Caco-2 (cell line): Measurements from ENCODE around the gene PSORS1C1. TPM values are rescaled to one million over a fixed set of nuclear protein-coding genes. Genes with fewer than 3 reads are reported as not detected.

Source experiments
- BruUV-seq: library from RNA; stranded (reverse); fragments of 400-500 nt; replicated peaks from 2 replicates; lab custom pipeline; 2021; lab: Mats Ljungman, UMichigan
- CTCF ChIA-PET: fragments of 300-600 bp; sonication (Branson Sonifier 250); formaldehyde crosslinking; loops from one replicate; lab custom pipeline; 2022; ENCODE audit warnings: antibody characterized with exemption; lab: Charles Lee
- POLR2A ChIA-PET: fragments of 300-600 bp; sonication (Branson Sonifier 250); formaldehyde crosslinking; loops from one replicate; lab custom pipeline; 2022; ENCODE audit warnings: antibody characterized with exemption; lab: Charles Lee
- DNase-seq, 2 experiments: peaks; one replicate each; pipeline versions ENCODE4 v3.0.0 to v3.0.0-alpha.2; 2020 to 2022
- H3K27me3 ChIP-seq: replicated peaks from 2 replicates; pipeline ENCODE4 v1.6.0; 2011; ENCODE audit warnings: low read length; ENCODE audit not compliant: control insufficient read depth, insufficient read depth
- H3K36me3 ChIP-seq: 2 replicates; pipeline ENCODE4 v1.5.1; 2011; ENCODE audit warnings: low read length; ENCODE audit not compliant: control insufficient read depth, insufficient read depth
- H3K4me1 ChIP-seq: fragments of 250-450 bp; sonication (Bioruptor Pico); 2 replicates; pipeline ENCODE4 v1.5.1; 2020; ENCODE audit warnings: mild to moderate bottlenecking
- H3K4me3 ChIP-seq: 2 replicates; pipeline ENCODE4 v1.5.1; 2011; ENCODE audit warnings: low read depth, mild to moderate bottlenecking, control low read depth, low read length
- H3K9me3 ChIP-seq: fragments of 250-450 bp; sonication (Bioruptor Pico); 2 replicates; pipeline ENCODE4 v1.5.1; 2020; ENCODE audit warnings: mild to moderate bottlenecking, moderate library complexity
- H3K27ac Mint-ChIP-seq: one replicate; pipeline ENCODE4 v1.8.0; 2022; ENCODE audit warnings: mixed read lengths; ENCODE audit not compliant: unreplicated experiment
- H3K27me3 Mint-ChIP-seq: one replicate; pipeline ENCODE4 v1.8.0; 2022; ENCODE audit warnings: mixed read lengths; ENCODE audit not compliant: insufficient read depth, unreplicated experiment
- H3K36me3 Mint-ChIP-seq: one replicate; pipeline ENCODE4 v1.8.0; 2022; ENCODE audit warnings: mild to moderate bottlenecking, mixed read lengths; ENCODE audit not compliant: insufficient read depth, unreplicated experiment
- H3K4me1 Mint-ChIP-seq: one replicate; pipeline ENCODE4 v1.8.0; 2022; ENCODE audit warnings: low read depth, mixed read lengths; ENCODE audit not compliant: unreplicated experiment
- H3K4me3 Mint-ChIP-seq: one replicate; pipeline ENCODE4 v1.8.0; 2022; ENCODE audit warnings: mild to moderate bottlenecking, moderate library complexity, mixed read lengths; ENCODE audit not compliant: unreplicated experiment
- H3K9me3 Mint-ChIP-seq: one replicate; pipeline ENCODE4 v1.8.0; 2022; ENCODE audit warnings: mixed read lengths; ENCODE audit not compliant: unreplicated experiment
- intact Hi-C: fragments of 100-400 bp; cut with micrococcal nuclease; formaldehyde crosslinking; loops from one replicate; pipeline ENCODE4 v1.10.0; 2022; ENCODE audit not compliant: unreplicated experiment
- total RNA-seq: library from RNA; stranded (reverse); gene quantifications from 2 replicates; pipeline ENCODE4 v1.2.3, GENCODE V29; 2022
- TF ChIP-seq, protein P1 (sequence below), 2 experiments: fragments of 200-600 bp in 1 of 2; IDR thresholded peaks; 1 replicate in 1 of 2; 2 replicates in 1 of 2; pipeline versions ENCODE4 v1.5.1 to v1.8.0; 2011 to 2022; ENCODE audit warnings: antibody characterized with exemption in 1 of 2, control low read depth in 1 of 2, inconsistent platforms in 1 of 2, low read depth in 1 of 2, low read length in 1 of 2, mild to moderate bottlenecking in 1 of 2, moderate library complexity in 1 of 2; ENCODE audit not compliant: insufficient read depth in 1 of 2, severe bottlenecking in 1 of 2, unreplicated experiment in 1 of 2

The PSORS1C1 gene
- total RNA-seq, 1 experiment from 2014 or later, result 0.75 TPM

DNA sequence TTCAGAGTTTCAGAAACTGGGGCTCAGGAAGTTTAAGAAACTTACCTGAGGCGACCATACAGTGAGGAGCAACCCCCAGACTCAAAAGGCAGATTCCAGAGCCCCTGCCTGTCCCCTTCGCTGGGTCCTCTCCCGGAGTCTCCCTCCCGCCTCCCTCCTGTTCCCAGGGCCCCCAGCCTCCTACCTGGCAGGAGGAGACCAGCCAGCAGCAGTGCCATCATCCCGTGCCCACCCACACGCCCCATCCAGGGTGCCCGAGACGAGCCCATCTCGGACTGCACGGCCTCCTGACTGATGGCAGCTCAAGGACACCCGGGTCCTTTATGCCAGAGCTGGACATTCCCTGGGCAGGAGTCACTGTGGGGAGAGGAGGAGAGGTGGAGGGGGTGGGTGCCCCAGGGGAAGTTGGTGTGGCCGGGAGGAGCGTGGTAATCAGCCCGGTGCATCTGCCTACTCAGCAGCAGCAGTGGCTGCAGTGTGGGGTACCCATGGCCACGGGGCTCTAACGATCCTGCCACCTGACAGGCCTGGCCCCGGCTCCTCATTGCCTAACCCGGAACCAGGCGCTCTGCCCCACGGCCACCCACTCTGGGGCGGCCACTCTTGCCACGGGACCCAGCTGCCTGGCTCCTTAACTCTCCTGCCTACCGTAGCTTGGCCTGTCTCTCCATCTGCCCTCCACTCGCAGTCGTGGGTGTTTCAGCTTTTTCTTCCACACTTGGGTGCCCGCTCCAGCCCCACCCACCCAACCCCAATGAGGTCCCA is 5.7 kb downstream of the PSORS1C1 start, which contains the start of gene CDSN:
CDSN (minus strand) TSS at position 296 of the 765 bp plus-strand sequence; CDS start at position 269, 27 bp downstream.
- H3K4me3 Mint-ChIP-seq, result no peak within 1 kb of the TSS
- BruUV-seq, result no TSS peak
- H3K4me1 Mint-ChIP-seq, result peaks cover 3% of the 10 kb centered on the region
- H3K27ac Mint-ChIP-seq, result no peak within 1 kb of the TSS
- DNase-seq, result no peak
- intact Hi-C loops, result no loop called here
- Histone ChIP-seq H3K36me3 (no peaks in the 10 kb centered on the region), H3K27me3 (no peaks in the 10 kb centered on the region), H3K9me3 (no peaks in the 10 kb centered on the region), H3K4me1 (peaks cover 2% of the 10 kb centered on the region; the same call in 1 of the 2 replicates), H3K4me3 (no peak within 1 kb of the TSS)
- no peaks in the 10 kb centered on the region for H3K36me3 Mint-ChIP-seq
- TF ChIP-seq, protein P1, sequence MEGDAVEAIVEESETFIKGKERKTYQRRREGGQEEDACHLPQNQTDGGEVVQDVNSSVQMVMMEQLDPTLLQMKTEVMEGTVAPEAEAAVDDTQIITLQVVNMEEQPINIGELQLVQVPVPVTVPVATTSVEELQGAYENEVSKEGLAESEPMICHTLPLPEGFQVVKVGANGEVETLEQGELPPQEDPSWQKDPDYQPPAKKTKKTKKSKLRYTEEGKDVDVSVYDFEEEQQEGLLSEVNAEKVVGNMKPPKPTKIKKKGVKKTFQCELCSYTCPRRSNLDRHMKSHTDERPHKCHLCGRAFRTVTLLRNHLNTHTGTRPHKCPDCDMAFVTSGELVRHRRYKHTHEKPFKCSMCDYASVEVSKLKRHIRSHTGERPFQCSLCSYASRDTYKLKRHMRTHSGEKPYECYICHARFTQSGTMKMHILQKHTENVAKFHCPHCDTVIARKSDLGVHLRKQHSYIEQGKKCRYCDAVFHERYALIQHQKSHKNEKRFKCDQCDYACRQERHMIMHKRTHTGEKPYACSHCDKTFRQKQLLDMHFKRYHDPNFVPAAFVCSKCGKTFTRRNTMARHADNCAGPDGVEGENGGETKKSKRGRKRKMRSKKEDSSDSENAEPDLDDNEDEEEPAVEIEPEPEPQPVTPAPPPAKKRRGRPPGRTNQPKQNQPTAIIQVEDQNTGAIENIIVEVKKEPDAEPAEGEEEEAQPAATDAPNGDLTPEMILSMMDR (IDR thresholded peaks at IDR 0.05; ENCODE audit: insufficient read depth in 1 of 2, low read depth in 1 of 2, low read length in 1 of 2, severe bottlenecking in 1 of 2, unreplicated experiment in 1 of 2), result no peak
- no peaks in the 10 kb centered on the region for H3K27me3 Mint-ChIP-seq
- ChIA-PET CTCF (interaction anchor here (1.2 kb wide), 1 partner anchor 33 kb away, joined by 6 read pairs; no protein-coding TSS in a partner anchor), POLR2A (no interaction called here)
- no peaks in the 10 kb centered on the region for H3K9me3 Mint-ChIP-seq

GRCh38 chr6:31121131-31121790 is 6.7 kb downstream of the PSORS1C1 start:
- no TSS peak for BruUV-seq
- H3K27me3 Mint-ChIP-seq, result no peaks in the 10 kb centered on the region
- H3K36me3 Mint-ChIP-seq, result no peaks in the 10 kb centered on the region
- H3K9me3 Mint-ChIP-seq, result no peaks in the 10 kb centered on the region
- no peaks in the 10 kb centered on the region for H3K9me3 ChIP-seq
- H3K27me3 ChIP-seq, result no peaks in the 10 kb centered on the region
- intact Hi-C loops, result no loop called here
- H3K4me3 ChIP-seq, result no peak overlapping the region
- TF ChIP-seq, protein P1 (IDR thresholded peaks at IDR 0.05; ENCODE audit: insufficient read depth in 1 of 2, low read depth in 1 of 2, low read length in 1 of 2, severe bottlenecking in 1 of 2, unreplicated experiment in 1 of 2), result no peak
- no peak for DNase-seq
- no peak overlapping the region for H3K27ac Mint-ChIP-seq
- ChIA-PET POLR2A (no interaction called here), CTCF (no interaction called here)
- H3K4me1 ChIP-seq, result no peaks in the 10 kb centered on the region
- no peak overlapping the region for H3K4me3 Mint-ChIP-seq
- H3K4me1 Mint-ChIP-seq, result peaks cover 10% of the 10 kb centered on the region
- H3K36me3 ChIP-seq, result no peaks in the 10 kb centered on the region

DNA sequence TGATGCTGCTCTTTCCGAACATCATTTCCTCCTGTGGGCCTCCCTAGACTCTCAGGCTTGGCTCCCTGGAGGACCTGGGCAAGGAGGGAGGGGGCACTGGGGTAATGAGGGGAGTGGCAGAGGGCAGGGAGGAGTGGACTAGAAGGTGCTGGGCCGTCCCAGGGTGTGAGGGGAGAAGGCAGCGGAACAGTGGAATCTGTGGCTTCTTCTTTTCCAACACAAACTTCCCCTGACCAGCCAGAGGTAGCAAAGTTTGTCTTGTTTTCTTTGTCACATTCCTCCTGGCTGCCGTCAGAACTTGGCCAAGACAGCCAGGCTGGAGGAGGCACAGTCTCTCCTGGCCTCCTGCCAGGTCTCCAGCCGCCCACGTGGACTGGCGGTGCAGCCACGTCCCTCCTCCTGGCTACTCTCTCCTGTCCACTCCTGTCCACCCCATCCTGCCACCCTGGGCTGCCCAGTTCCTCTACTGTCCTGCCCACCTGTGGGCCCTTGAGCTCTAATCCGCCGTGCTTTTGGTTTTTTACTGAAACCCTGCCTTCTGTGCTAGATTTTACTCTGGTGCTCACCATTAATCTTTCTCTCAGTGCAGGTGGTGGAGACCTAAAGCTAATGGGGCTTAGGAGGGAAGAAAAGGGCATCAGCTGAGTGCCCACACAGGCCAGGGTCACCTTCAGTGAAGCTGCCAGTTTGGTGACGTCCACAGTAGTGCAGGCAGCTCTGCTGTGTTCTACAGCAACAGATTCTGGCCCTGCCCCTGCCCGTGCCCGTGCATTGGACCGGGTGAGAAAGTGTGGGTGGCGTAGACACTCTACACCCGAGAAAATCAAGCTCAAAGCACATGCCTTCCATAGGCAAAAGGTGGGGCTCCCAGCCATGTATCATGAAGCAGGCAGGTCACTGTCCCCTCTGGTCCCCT is 8.4 kb downstream of the PSORS1C1 start:
- no peak overlapping the region for H3K27ac Mint-ChIP-seq
- no peak overlapping the region for H3K4me3 Mint-ChIP-seq
- TF ChIP-seq, protein P1 (IDR thresholded peaks at IDR 0.05; ENCODE audit: insufficient read depth in 1 of 2, low read depth in 1 of 2, low read length in 1 of 2, severe bottlenecking in 1 of 2, unreplicated experiment in 1 of 2), result no peak
- Histone ChIP-seq H3K4me3 (no peak overlapping the region), H3K36me3 (no peaks in the 10 kb centered on the region), H3K4me1 (no peaks in the 10 kb centered on the region), H3K9me3 (no peaks in the 10 kb centered on the region), H3K27me3 (no peaks in the 10 kb centered on the region)
- no peak for DNase-seq
- H3K27me3 Mint-ChIP-seq, result no peaks in the 10 kb centered on the region
- BruUV-seq, result no TSS peak
- peaks cover 4% of the 10 kb centered on the region for H3K36me3 Mint-ChIP-seq
- POLR2A ChIA-PET, result no interaction called here
- H3K4me1 Mint-ChIP-seq, result peaks cover 17% of the 10 kb centered on the region
- intact Hi-C loops, result no loop called here
- CTCF ChIA-PET, result interaction anchor here (1.0 kb wide), 1 partner anchor 29 kb away, joined by 3 read pairs; no protein-coding TSS in a partner anchor
- H3K9me3 Mint-ChIP-seq, result no peaks in the 10 kb centered on the region
